Mucosa of rectum (tissue), 2 donors: ENCODE measurements around the gene ZNF710.

Experiments used
- H3K27ac ChIP-seq, 2 donors: one replicate each; pipeline ENCODE4 v1.7.0; 2013; ENCODE audit warnings: inconsistent platforms in 2 of 2, low read depth in 2 of 2, low read length in 2 of 2
- H3K27me3 ChIP-seq, 2 donors: one replicate each; pipeline ENCODE4 v1.7.0; 2013; ENCODE audit warnings: low read length in 2 of 2; ENCODE audit not compliant: control insufficient read depth in 2 of 2, insufficient read depth in 2 of 2
- H3K36me3 ChIP-seq, 2 donors: one replicate each; pipeline ENCODE4 v1.7.0; 2013; ENCODE audit warnings: low read length in 2 of 2; ENCODE audit not compliant: control insufficient read depth in 2 of 2, insufficient read depth in 2 of 2
- H3K4me1 ChIP-seq, 2 donors: one replicate each; pipeline ENCODE4 v1.7.0; 2013; ENCODE audit warnings: low read length in 2 of 2, mild to moderate bottlenecking in 1 of 2; ENCODE audit not compliant: control insufficient read depth in 2 of 2, insufficient read depth in 2 of 2
- H3K4me3 ChIP-seq, 2 donors: one replicate each; pipeline ENCODE4 v1.7.0; 2013; ENCODE audit warnings: low read length in 2 of 2
- H3K9ac ChIP-seq, 2 donors: one replicate each; pipeline ENCODE4 v1.7.0; 2013; ENCODE audit warnings: low read length in 2 of 2, low read depth in 1 of 2, mild to moderate bottlenecking in 1 of 2
- H3K9me3 ChIP-seq, 2 donors: one replicate each; pipeline ENCODE4 v1.7.0; 2013; ENCODE audit warnings: low read length in 2 of 2; ENCODE audit not compliant: control insufficient read depth in 2 of 2
- donor health status: healthy.
- donor health status: Normal muscosa, but diverticular disease.

The ZNF710 gene

GRCh38 chr15:90025489-90026033, 24.4 kb downstream of the ZNF710 start:
- Histone ChIP-seq H3K27me3 (no peaks in the 10 kb centered on the region), H3K4me3 (no peak overlapping the region), H3K9ac (no peak overlapping the region), H3K36me3 (no peaks in the 10 kb centered on the region), H3K9me3 (no peaks in the 10 kb centered on the region), H3K27ac (no peak overlapping the region), H3K4me1 (peaks cover 17 to 33% of the 10 kb centered on the region in 2 donors)

DNA sequence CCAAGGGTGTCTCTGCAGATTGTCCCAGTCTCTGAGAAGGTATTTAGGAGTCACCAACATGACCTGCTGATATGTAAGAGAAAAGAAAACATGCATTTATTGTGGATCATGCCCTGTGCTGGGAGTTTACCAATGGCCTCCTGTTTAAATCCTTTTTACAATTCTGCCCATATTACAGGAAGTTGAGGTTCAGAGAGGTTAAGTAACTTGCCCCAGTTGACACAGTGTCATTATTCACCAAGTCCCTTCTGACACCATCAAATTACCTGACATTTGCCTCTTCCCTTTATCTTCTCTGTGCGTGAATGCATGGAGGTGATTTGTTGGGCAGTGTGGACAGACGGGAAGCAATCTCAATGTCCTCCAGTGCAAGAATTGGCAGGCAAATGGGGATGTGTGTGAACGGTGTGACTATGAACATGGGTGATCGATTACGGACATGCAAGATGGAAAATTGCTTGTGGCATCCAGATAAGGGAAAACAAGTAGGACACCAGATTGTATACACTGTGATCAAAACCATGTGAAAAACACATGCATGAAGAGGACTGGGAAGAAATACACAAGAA, 27.3 kb downstream of the ZNF710 start:
- Histone ChIP-seq H3K4me3 (peak overlapping the region; percentile 29 to 47), H3K27me3 (no peaks in the 10 kb centered on the region), H3K9me3 (no peaks in the 10 kb centered on the region), H3K4me1 (peaks cover 32 to 43% of the 10 kb centered on the region in 2 donors), H3K9ac (peak overlapping the region; percentile 20 to 43), H3K27ac (peak overlapping the region; percentile 83 to 89), H3K36me3 (no peaks in the 10 kb centered on the region)

DNA sequence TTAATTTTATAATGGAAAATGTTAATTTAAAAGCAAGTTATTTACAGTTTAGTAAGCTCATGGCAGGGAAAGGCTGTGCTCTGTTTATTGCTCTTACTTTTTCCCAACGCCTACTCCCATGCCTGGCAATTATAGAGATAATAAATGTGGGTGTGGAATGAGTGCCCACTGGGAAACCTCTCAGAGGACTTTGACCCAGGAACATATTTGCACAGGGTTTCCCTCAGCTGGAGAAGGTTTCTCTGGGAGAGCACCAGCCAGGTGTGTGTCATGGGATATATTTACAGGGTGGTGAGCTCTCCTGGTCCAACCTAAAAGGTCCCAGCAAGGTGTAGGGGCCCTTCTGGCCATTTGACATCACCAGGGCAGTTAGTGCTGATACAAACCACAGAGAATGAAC, 27.9 kb downstream of the ZNF710 start:
- Histone ChIP-seq H3K9me3 (no peaks in the 10 kb centered on the region), H3K27ac (peak overlapping the region; percentile 83 to 89), H3K36me3 (no peaks in the 10 kb centered on the region), H3K27me3 (no peaks in the 10 kb centered on the region), H3K4me3 (no peak overlapping the region), H3K9ac (no peak overlapping the region), H3K4me1 (peaks cover 36 to 48% of the 10 kb centered on the region in 2 donors)

DNA sequence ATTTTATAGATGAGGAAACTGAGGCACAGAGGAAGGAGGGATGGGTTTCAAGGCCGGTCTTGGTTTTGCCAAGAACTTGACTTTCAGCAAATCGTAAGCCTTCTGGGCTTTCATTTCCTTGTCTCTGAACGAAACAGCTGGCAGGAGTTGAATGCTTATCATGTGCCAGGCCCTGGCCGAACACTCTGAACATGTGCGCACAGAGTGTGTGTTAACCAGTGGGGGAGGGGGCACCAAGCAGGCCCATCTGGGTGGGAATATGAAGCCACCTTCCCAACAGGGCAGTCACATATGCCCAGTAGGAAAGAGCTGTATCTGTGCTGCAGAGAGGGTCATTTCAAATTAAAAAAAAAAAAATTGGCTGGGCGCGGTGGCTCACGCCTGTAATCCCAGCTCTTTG, 29.3 kb downstream of the ZNF710 start:
- Histone ChIP-seq H3K27me3 (no peaks in the 10 kb centered on the region), H3K9me3 (no peaks in the 10 kb centered on the region), H3K27ac (peak overlapping the region in 1 of 2 donors; percentile 20), H3K9ac (no peak overlapping the region), H3K36me3 (no peaks in the 10 kb centered on the region), H3K4me1 (peaks cover 47 to 59% of the 10 kb centered on the region in 2 donors), H3K4me3 (no peak overlapping the region)

GRCh38 chr15:90031231-90031791, 30.2 kb downstream of the ZNF710 start:
- Histone ChIP-seq H3K4me1 (peaks cover 49 to 61% of the 10 kb centered on the region in 2 donors), H3K9ac (no peak overlapping the region), H3K36me3 (no peaks in the 10 kb centered on the region), H3K9me3 (no peaks in the 10 kb centered on the region), H3K4me3 (peak overlapping the region in 1 of 2 donors; percentile 2), H3K27me3 (no peaks in the 10 kb centered on the region), H3K27ac (peak overlapping the region; percentile 8 to 57)

DNA sequence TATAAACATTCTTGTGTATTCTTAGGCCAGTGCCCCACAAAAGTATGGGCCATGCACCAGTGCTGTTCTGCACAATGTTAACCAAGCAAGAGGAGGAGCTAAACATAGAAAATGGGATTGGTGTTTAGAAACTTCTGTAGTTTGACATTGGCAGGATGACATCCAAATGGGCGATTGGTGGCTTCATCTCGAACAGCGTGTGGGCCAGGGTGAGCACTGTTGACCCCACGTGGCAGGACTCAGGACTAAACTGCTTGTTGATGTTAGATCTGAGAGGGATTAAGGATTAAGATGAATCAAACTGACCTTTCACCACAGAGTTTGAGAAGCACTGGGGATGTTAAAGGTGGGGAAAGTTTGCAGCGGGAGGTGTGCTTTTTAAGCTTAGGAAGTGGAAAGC, 31.9 kb downstream of the ZNF710 start:
- H3K4me3 ChIP-seq, result no peak overlapping the region

GRCh38 chr15:90033448-90033847, 32.3 kb downstream of the ZNF710 start:
- Histone ChIP-seq H3K9ac (peak overlapping the region; percentile 23 to 47), H3K4me1 (peaks cover 47 to 54% of the 10 kb centered on the region in 2 donors), H3K4me3 (no peak overlapping the region), H3K27ac (peak overlapping the region; percentile 89 to 90), H3K9me3 (no peaks in the 10 kb centered on the region), H3K36me3 (peaks cover 0 to 2% of the 10 kb centered on the region in 2 donors), H3K27me3 (no peaks in the 10 kb centered on the region)

More for the DNA sequence above, 31.9 kb downstream of the ZNF710 start:
- Histone ChIP-seq H3K36me3 (peaks cover 0 to 2% of the 10 kb centered on the region in 2 donors), H3K9me3 (no peaks in the 10 kb centered on the region), H3K27ac (peak overlapping the region; percentile 89 to 90), H3K4me1 (peaks cover 52 to 58% of the 10 kb centered on the region in 2 donors), H3K9ac (no peak overlapping the region), H3K27me3 (no peaks in the 10 kb centered on the region)

- Histone ChIP-seq H3K36me3 (peaks cover 0 to 2% of the 10 kb centered on the region in 2 donors), H3K9me3 (no peaks in the 10 kb centered on the region), H3K27me3 (no peaks in the 10 kb centered on the region), H3K4me1 (peaks cover 43 to 49% of the 10 kb centered on the region in 2 donors), H3K9ac (peak overlapping the region in 1 of 2 donors; percentile 23), H3K4me3 (no peak overlapping the region), H3K27ac (peak overlapping the region; percentile 89 to 90)
These were observed 34.1 kb downstream of the ZNF710 start for GRCh38 chr15:90035095-90035839.

DNA sequence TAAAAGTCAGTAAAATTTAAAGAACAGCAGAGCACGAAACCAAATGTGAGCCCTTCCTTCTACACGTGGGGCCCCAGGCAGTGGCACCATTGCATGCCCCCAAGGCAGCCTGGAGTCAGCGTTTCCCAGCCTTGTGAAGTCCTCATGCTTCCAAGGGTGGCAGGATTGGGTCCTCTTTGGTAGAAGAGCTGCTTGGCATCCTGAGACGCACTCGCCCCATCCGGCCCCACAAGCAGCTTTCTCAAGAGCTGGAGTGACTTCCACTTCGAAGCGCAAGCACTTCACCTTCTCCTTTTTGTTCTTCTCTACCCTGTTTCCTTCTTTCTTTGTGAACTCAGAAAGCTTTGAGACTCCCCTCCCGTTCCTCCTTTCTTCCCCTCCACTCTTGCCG, 34.7 kb downstream of the ZNF710 start:
- peak overlapping the region; percentile 89 to 90 for H3K27ac ChIP-seq
- H3K36me3 ChIP-seq, result peaks cover 0 to 2% of the 10 kb centered on the region in 2 donors
- H3K9ac ChIP-seq, result peak overlapping the region in 1 of 2 donors; percentile 23
- H3K4me3 ChIP-seq, result no peak overlapping the region
- H3K4me1 ChIP-seq, result peaks cover 43 to 52% of the 10 kb centered on the region in 2 donors
- no peaks in the 10 kb centered on the region for H3K9me3 ChIP-seq
- H3K27me3 ChIP-seq, result no peaks in the 10 kb centered on the region

DNA sequence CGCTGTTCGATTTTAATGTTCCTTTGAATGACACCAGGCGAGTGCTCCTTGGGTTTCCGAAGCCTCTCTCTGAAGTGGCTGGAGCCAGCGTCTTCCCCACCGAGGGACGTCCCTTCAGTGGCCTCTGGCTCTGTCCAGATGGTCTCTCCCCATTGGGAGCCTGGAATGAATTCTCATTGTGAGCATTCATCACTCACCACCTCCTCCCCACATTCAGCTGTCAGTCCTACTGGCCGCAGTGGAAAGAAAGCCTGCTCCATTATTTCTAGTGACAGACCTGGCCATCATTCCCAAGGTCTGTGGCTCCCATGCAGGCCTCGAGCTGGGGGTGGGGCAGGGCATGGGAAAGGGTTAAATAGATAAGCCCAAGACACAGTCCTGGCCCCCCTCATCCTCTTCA, 35.2 kb downstream of the ZNF710 start:
- peak overlapping the region in 1 of 2 donors; percentile 24 for H3K27ac ChIP-seq

More for the DNA sequence above, 35.2 kb downstream of the ZNF710 start:
- Histone ChIP-seq H3K4me1 (peaks cover 38 to 49% of the 10 kb centered on the region in 2 donors), H3K4me3 (no peak overlapping the region), H3K36me3 (peaks cover 0 to 2% of the 10 kb centered on the region in 2 donors), H3K9ac (no peak overlapping the region), H3K9me3 (no peaks in the 10 kb centered on the region), H3K27me3 (no peaks in the 10 kb centered on the region)
